K562 treated with DMSO at 1 percent for 48 hours (cell line): ENCODE measurements around the gene DERL3. TPM values are rescaled to one million over a fixed set of nuclear protein-coding genes. Genes with fewer than 3 reads are reported as not detected.

Source experiments
- total RNA-seq: library from RNA; unstranded; fragments of 300-600 nt; gene quantifications from 2 replicates; pipeline ENCODE4 v1.2.3, GENCODE V29; 2022; ENCODE audit warnings: low replicate concordance; ENCODE audit errors: extremely low read depth

The DERL3 gene
- total RNA-seq, result not detected in 2 replicates

GRCh38 chr22:23838681-23839468 lies at the start of gene DERL3:
DERL3 (minus strand) TSS chr22:23839006; CDS start chr22:23838987, 19 bp downstream.

GRCh38 chr22:23857606-23858483 lies 19.0 kb upstream of the DERL3 start, which contains the start of gene SLC2A11:
SLC2A11 (plus strand) TSS chr22:23857875; CDS start chr22:23858000, 125 bp downstream.

GRCh38 chr22:23786752-23787599 lies 51.8 kb downstream of the DERL3 start, which contains the start of gene SMARCB1:
SMARCB1 (plus strand) TSS chr22:23786966; CDS start chr22:23787170, 204 bp downstream.

Other genes with a start within 250 kb of the DERL3 start
- not detected in 2 replicates for gene DRICH1, start 206.7 kb downstream of the DERL3 start, total RNA-seq
- not detected in 2 replicates for gene RGL4, start 148.0 kb downstream of the DERL3 start, total RNA-seq
- not detected in 2 replicates for gene ZNF70, start 87.9 kb downstream of the DERL3 start, total RNA-seq
- gene VPREB3, start 84.6 kb downstream of the DERL3 start, total RNA-seq, result not detected in 2 replicates
- not detected in 2 replicates for gene C22orf15, start 76.0 kb downstream of the DERL3 start, total RNA-seq
- gene CHCHD10, start 71.0 kb downstream of the DERL3 start, total RNA-seq, result not detected in 2 replicates
- gene MMP11, start 66.2 kb downstream of the DERL3 start, total RNA-seq, result not detected in 2 replicates
- gene SMARCB1, start 52.0 kb downstream of the DERL3 start, total RNA-seq, result not detected in 2 replicates
- gene SLC2A11, start 18.9 kb upstream of the DERL3 start, total RNA-seq, result not detected in 2 replicates
- gene MIF, start 55.4 kb upstream of the DERL3 start, total RNA-seq, result not detected in 2 replicates
- gene GSTT2B, start 122.2 kb upstream of the DERL3 start, total RNA-seq, result not detected in 2 replicates
- not detected in 2 replicates for gene DDTL, start 127.9 kb upstream of the DERL3 start, total RNA-seq
- gene DDT, start 135.4 kb upstream of the DERL3 start, total RNA-seq, result not detected in 2 replicates
- gene GSTT2, start 141.1 kb upstream of the DERL3 start, total RNA-seq, result not detected in 2 replicates
- not detected in 2 replicates for gene GSTT4, start 166.4 kb upstream of the DERL3 start, total RNA-seq
- not detected in 2 replicates for gene CABIN1, start 172.3 kb upstream of the DERL3 start, total RNA-seq